Measurements from ENCODE around the gene KCNJ11.

- TF ChIP-seq POLR2A (IDR thresholded peaks at IDR 0.05) (no peak), CTCF (IDR thresholded peaks at IDR 0.05 in 8 of 11, conservative IDR thresholded peaks at IDR 0.05 in 3 of 11) (no peak), POLR2AphosphoS5 (IDR thresholded peaks at IDR 0.05) (no peak)
These were observed 28.0 kb upstream of the KCNJ11 start for GRCh38 chr11:17416492-17416891.
